HG02870 (cell line): ENCODE data around the gene MYLK3.

Experiments used
- ATAC-seq: cut with Tn5 transposase; IDR thresholded peaks from one replicate; pipeline ENCODE4 v1.9.1; 2021; ENCODE audit warnings: mild to moderate bottlenecking, moderate library complexity; ENCODE audit not compliant: unreplicated experiment

MYLK3 gene

GRCh38 chr16:46759309-46759708 is 11.2 kb upstream of the MYLK3 start:
- ATAC-seq, result no peak

- no peak for ATAC-seq
These were observed 9.4 kb upstream of the MYLK3 start for GRCh38 chr16:46757339-46758050.

- no peak for ATAC-seq
These were observed 8.6 kb upstream of the MYLK3 start for GRCh38 chr16:46756772-46757171.

GRCh38 chr16:46753015-46753414 is 4.9 kb upstream of the MYLK3 start:
- no peak for ATAC-seq

GRCh38 chr16:46751381-46751780 is 3.2 kb upstream of the MYLK3 start:
- ATAC-seq, result no peak

GRCh38 chr16:46748775-46749705 is 896 bp upstream of the MYLK3 start:
- peak; percentile 82 for ATAC-seq

GRCh38 chr16:46746821-46747776 is 1.0 kb downstream of the MYLK3 start:
- ATAC-seq, result no peak

- no peak for ATAC-seq
These were observed 2.5 kb downstream of the MYLK3 start for GRCh38 chr16:46745617-46746016.

- peak; percentile 73 for ATAC-seq
These were observed 4.9 kb downstream of the MYLK3 start for GRCh38 chr16:46743232-46743719.

- ATAC-seq, result no peak
These were observed 8.2 kb downstream of the MYLK3 start for GRCh38 chr16:46739934-46740333.

GRCh38 chr16:46737621-46738214 is 10.4 kb downstream of the MYLK3 start:
- ATAC-seq, result no peak

GRCh38 chr16:46736695-46737094 is 11.4 kb downstream of the MYLK3 start:
- ATAC-seq, result no peak

- ATAC-seq, result no peak
These were observed 14.8 kb downstream of the MYLK3 start for GRCh38 chr16:46733319-46733830.

- no peak for ATAC-seq
These were observed 15.6 kb downstream of the MYLK3 start for GRCh38 chr16:46732561-46732960.

GRCh38 chr16:46731691-46732555 is 16.2 kb downstream of the MYLK3 start:
- no peak for ATAC-seq

- ATAC-seq, result no peak
These were observed 17.1 kb downstream of the MYLK3 start for GRCh38 chr16:46730801-46731690.

GRCh38 chr16:46730126-46730525 is 18.0 kb downstream of the MYLK3 start:
- ATAC-seq, result no peak

GRCh38 chr16:46729326-46729995 is 18.7 kb downstream of the MYLK3 start:
- ATAC-seq, result no peak
